HepG2 (cell line): ENCODE data around the gene ZNFX1. TPM values are rescaled to one million over a fixed set of nuclear protein-coding genes. Genes with fewer than 3 reads are reported as not detected.

Source experiments
- ATAC-seq: fragments of 200-7000 bp; cut with Tn5 transposase; 3 replicates; pipeline ENCODE4 v1.9.1; 2020; ENCODE audit warnings: mild to moderate bottlenecking, moderate library complexity
- BruUV-seq: library from RNA; stranded (reverse); fragments of 400-500 nt; replicated peaks from 2 replicates; lab custom pipeline; 2021; lab: Mats Ljungman, UMichigan
- CTCF ChIA-PET: fragments of 300-600 bp; formaldehyde crosslinking; extraction: SDS; loops from one replicate; lab custom pipeline; 2021; ENCODE audit warnings: low total read pairs, inconsistent platforms, low intra/inter-chr PET ratio; lab: Yijun Ruan, JAX
- POLR2A ChIA-PET: fragments of 350-600 bp; sonication (Branson Sonifier 250); formaldehyde crosslinking; loops from one replicate; lab custom pipeline; 2020; ENCODE audit warnings: antibody characterized with exemption, inconsistent platforms; lab: Yijun Ruan, JAX
- DNase-seq: peaks from one replicate; pipeline ENCODE4 v3.0.0-alpha.2; 2015; ENCODE audit warnings: low spot score
- FAIRE-seq: peaks from 3 replicates; lab custom pipeline; 2011; peaks lifted over from hg19 to GRCh38; lab: Jason Lieb, UNC
- H2AFZ ChIP-seq: one replicate; pipeline ENCODE4 v1.6.1; 2011; ENCODE audit warnings: low read length, inconsistent platforms
- H3K27ac ChIP-seq: fragments of 300-600 bp; 3 replicates; pipeline ENCODE4 v1.8.0; 2011; ENCODE audit warnings: mixed run types, mild to moderate bottlenecking, mixed read lengths, low read length, inconsistent platforms; ENCODE audit not compliant: insufficient read depth; ENCODE audit errors: extremely low read length
- H3K27me3 ChIP-seq, 2 experiments: fragments of 200-600 bp in 1 of 2; 2 replicates in 1 of 2; 3 replicates in 1 of 2; pipeline versions ENCODE4 v1.6.0 to v1.8.0; 2011; ENCODE audit warnings: low read length in 2 of 2, mild to moderate bottlenecking in 2 of 2, moderate library complexity in 2 of 2, inconsistent platforms in 1 of 2; ENCODE audit not compliant: insufficient read depth in 2 of 2, control insufficient read depth in 1 of 2
- H3K36me3 ChIP-seq, 2 experiments: fragments of 200-600 bp in 1 of 2; replicated peaks in 1 of 2; 2 replicates in 1 of 2; 3 replicates in 1 of 2; pipeline versions ENCODE4 v1.5.1 to v1.8.0; 2011; ENCODE audit warnings: low read length in 2 of 2, inconsistent platforms in 1 of 2; ENCODE audit not compliant: insufficient read depth in 2 of 2, control insufficient read depth in 1 of 2
- H3K4me1 ChIP-seq: 2 replicates; pipeline ENCODE4 v1.5.1; 2012; ENCODE audit warnings: low read length, inconsistent platforms; ENCODE audit not compliant: insufficient read depth
- H3K4me2 ChIP-seq: 2 replicates; pipeline ENCODE4 v1.6.0; 2011; ENCODE audit warnings: low read depth, low read length, inconsistent platforms
- H3K4me3 ChIP-seq, 3 experiments: fragments of 200-600 bp in 1 of 3; sonication (generic), shearing (Covaris generic) in 1 of 3; replicated peaks in 1 of 3; 2 replicates each; pipeline ENCODE4 v1.5.1; 2011 to 2016; ENCODE audit warnings: low read length in 3 of 3, inconsistent platforms in 2 of 3, low read depth in 2 of 3, mild to moderate bottlenecking in 2 of 3, control low read depth in 1 of 3, mixed read lengths in 1 of 3; ENCODE audit not compliant: insufficient read depth in 1 of 3
- H3K79me2 ChIP-seq: one replicate; pipeline ENCODE4 v1.6.1; 2011; ENCODE audit warnings: low read length, inconsistent platforms; ENCODE audit not compliant: insufficient read depth
- H3K9ac ChIP-seq: 2 replicates; pipeline ENCODE4 v1.6.0; 2011; ENCODE audit warnings: mild to moderate bottlenecking, low read depth, low read length, inconsistent platforms; ENCODE audit not compliant: insufficient read depth
- H3K9me3 ChIP-seq: 2 replicates; pipeline ENCODE4 v1.5.1; 2012; ENCODE audit warnings: mild to moderate bottlenecking, low read length
- H4K20me1 ChIP-seq: 2 replicates; pipeline ENCODE4 v1.6.0; 2011; ENCODE audit warnings: inconsistent platforms, mild to moderate bottlenecking, low read length, moderate library complexity; ENCODE audit not compliant: insufficient read depth
- CHD4 ChIP-seq: fragments of 200-600 bp; sonication (generic); IDR thresholded peaks from 2 replicates; pipeline ENCODE4 v1.7.0; 2017; ENCODE audit warnings: mild to moderate bottlenecking, low read length, borderline replicate concordance
- FOXP1 ChIP-seq, 2 experiments: fragments of 450-650 bp in 1 of 2; IDR thresholded peaks; 2 replicates each; pipeline ENCODE4 v1.6.1; 2017 to 2018; ENCODE audit warnings: antibody characterized with exemption in 1 of 2
- MAFF ChIP-seq: IDR thresholded peaks from 2 replicates; pipeline ENCODE4 v1.6.1; 2011; ENCODE audit warnings: low read depth, low read length, improper control_type of control experiment
- SP5 ChIP-seq: IDR thresholded peaks from 2 replicates; pipeline ENCODE4 v1.6.1; 2016; ENCODE audit warnings: low read depth, borderline replicate concordance
- U2AF2 ChIP-seq: fragments of 200-400 bp; formaldehyde crosslinking; IDR thresholded peaks from 2 replicates; pipeline ENCODE4 v1.6.1; 2017; ENCODE audit warnings: low read depth, mild to moderate bottlenecking, low read length
- ZIK1 ChIP-seq: sonication (generic); formaldehyde crosslinking; IDR thresholded peaks from 2 replicates; pipeline ENCODE4 v1.5.0; 2020; ENCODE audit warnings: mild to moderate bottlenecking, low read depth, missing genetic modification reagents, borderline replicate concordance
- ZNF24 ChIP-seq: fragments of 450-650 bp; IDR thresholded peaks from 2 replicates; pipeline ENCODE4 v1.6.1; 2017; ENCODE audit warnings: antibody characterized with exemption, mild to moderate bottlenecking
- ZNF432 ChIP-seq: sonication (generic); formaldehyde crosslinking; IDR thresholded peaks from 2 replicates; pipeline ENCODE4 v1.5.0; 2020; ENCODE audit warnings: missing genetic modification reagents, mild to moderate bottlenecking, borderline replicate concordance
- ZNF616 ChIP-seq: sonication (generic); formaldehyde crosslinking; IDR thresholded peaks from 2 replicates; pipeline ENCODE4 v1.5.0; 2020; ENCODE audit warnings: low read depth, mild to moderate bottlenecking, missing genetic modification reagents
- ZNF670 ChIP-seq: sonication (generic); formaldehyde crosslinking; IDR thresholded peaks from 2 replicates; pipeline ENCODE4 v1.8.0; 2022; ENCODE audit warnings: mild to moderate bottlenecking, missing genetic modification reagents, borderline replicate concordance
- WGBS: methylation state at CpG from one replicate; pipeline ENCODE4 v1.1.6; 2017; ENCODE audit warnings: low lambda C conversion rate; 5-methylcytosine and 5-hydroxymethylcytosine counted together
- in situ Hi-C: cut with HindIII; loops from 2 replicates; pipeline ENCODE4 v1.10.0; 2017; ENCODE audit warnings: low pct_unique_long_range_greater_than_20kb; ENCODE audit not compliant: extremely low pct_ligation_motif_present
- intact Hi-C: fragments of 100-400 bp; cut with micrococcal nuclease; formaldehyde crosslinking; loops from one replicate; pipeline ENCODE4 v1.10.0; 2022; ENCODE audit not compliant: unreplicated experiment
- polyA plus RNA-seq, 8 experiments: library from polyadenylated mRNA; depleted of rRNA in 3 of 8; stranded (reverse) in 7 of 8; unstranded in 1 of 8; fragments of >200 nt; fragmentation: Illumina TruSeq in 4 of 8; extraction: Trizol in 4 of 8; gene quantifications; 2 replicates each; pipeline versions ENCODE4 v1.2.1 to v1.2.3, GENCODE V29; 2011 to 2016; ENCODE audit warnings: low read depth in 4 of 8, missing spikeins in 1 of 8, mixed read lengths in 1 of 8; ENCODE audit not compliant: insufficient read depth in 1 of 8
- total RNA-seq, 5 experiments: library from RNA; depleted of rRNA; stranded (reverse); fragments of >200 nt; fragmentation: Illumina TruSeq; extraction: Trizol; gene quantifications; 2 replicates each; pipeline ENCODE4 v1.2.3, GENCODE V29; 2016; ENCODE audit warnings: low read depth in 1 of 5
- TF ChIP-seq, protein P1 (sequence below): sonication (generic); formaldehyde crosslinking; IDR thresholded peaks from 2 replicates; pipeline ENCODE4 v1.8.0; 2022; ENCODE audit warnings: mild to moderate bottlenecking, missing genetic modification reagents, moderate library complexity

ZNFX1 gene
- total and polyA plus RNA-seq, 2 of the 13 experiments (the other 11 are each of a cell fraction or from before 2014, with no cell fraction given), result 2.9 to 11.1 TPM

GRCh38 chr20:49256261-49256660 is 21.6 kb downstream of the ZNFX1 start:
- ChIA-PET POLR2A (no interaction called here), CTCF (no interaction called here)
- no peak for ATAC-seq
- H3K79me2 ChIP-seq, result no peaks in the 10 kb centered on the region
- 92% methylated on average over 6 of the region's 6 CpGs for WGBS
- H3K9ac ChIP-seq, result no peak overlapping the region
- no peaks in the 10 kb centered on the region for H3K9me3 ChIP-seq
- BruUV-seq, result no TSS peak
- no peak for DNase-seq
- intact Hi-C loops, result no loop called here
- no peaks in the 10 kb centered on the region for H4K20me1 ChIP-seq
- no peak overlapping the region for H2AFZ ChIP-seq
- in situ Hi-C loops, result no loop called here
- H3K4me2 ChIP-seq, result no peak overlapping the region
- H3K27me3 ChIP-seq, result no peaks in the 10 kb centered on the region
- no peak overlapping the region for H3K27ac ChIP-seq
- peaks cover 51 to 75% of the 10 kb centered on the region in 2 experiments for H3K36me3 ChIP-seq
- no peak for FAIRE-seq
- TF ChIP-seq ZNF670 (CRISPR knock-in tag) (no peak), SP5 (CRISPR knock-in tag) (no peak), ZNF616 (CRISPR knock-in tag) (no peak), FOXP1 (IDR thresholded peaks at IDR 0.05) (no peak), FOXP1 (CRISPR knock-in tag; IDR thresholded peaks at IDR 0.05) (no peak), MAFF (no peak), U2AF2 (no peak), ZNF24 (no peak), ZNF432 (CRISPR knock-in tag) (no peak), ZIK1 (CRISPR knock-in tag) (no peak), CHD4 (no peak)
- TF ChIP-seq, protein P1, sequence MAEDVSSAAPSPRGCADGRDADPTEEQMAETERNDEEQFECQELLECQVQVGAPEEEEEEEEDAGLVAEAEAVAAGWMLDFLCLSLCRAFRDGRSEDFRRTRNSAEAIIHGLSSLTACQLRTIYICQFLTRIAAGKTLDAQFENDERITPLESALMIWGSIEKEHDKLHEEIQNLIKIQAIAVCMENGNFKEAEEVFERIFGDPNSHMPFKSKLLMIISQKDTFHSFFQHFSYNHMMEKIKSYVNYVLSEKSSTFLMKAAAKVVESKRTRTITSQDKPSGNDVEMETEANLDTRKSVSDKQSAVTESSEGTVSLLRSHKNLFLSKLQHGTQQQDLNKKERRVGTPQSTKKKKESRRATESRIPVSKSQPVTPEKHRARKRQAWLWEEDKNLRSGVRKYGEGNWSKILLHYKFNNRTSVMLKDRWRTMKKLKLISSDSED (CRISPR knock-in tag), result no peak
- TF ChIP-seq, all 625 proteins: peak for 0
- Histone ChIP-seq H3K4me1 (no peaks in the 10 kb centered on the region), H3K4me3 (no peak overlapping the region)
